HG02943 (cell line): ENCODE measurements around the gene PIR.

ENCODE experiments used
- ATAC-seq: cut with Tn5 transposase; IDR thresholded peaks from one replicate; pipeline ENCODE4 v1.9.1; 2021; ENCODE audit warnings: mild to moderate bottlenecking, low read depth, moderate library complexity; ENCODE audit not compliant: unreplicated experiment

Gene PIR

DNA sequence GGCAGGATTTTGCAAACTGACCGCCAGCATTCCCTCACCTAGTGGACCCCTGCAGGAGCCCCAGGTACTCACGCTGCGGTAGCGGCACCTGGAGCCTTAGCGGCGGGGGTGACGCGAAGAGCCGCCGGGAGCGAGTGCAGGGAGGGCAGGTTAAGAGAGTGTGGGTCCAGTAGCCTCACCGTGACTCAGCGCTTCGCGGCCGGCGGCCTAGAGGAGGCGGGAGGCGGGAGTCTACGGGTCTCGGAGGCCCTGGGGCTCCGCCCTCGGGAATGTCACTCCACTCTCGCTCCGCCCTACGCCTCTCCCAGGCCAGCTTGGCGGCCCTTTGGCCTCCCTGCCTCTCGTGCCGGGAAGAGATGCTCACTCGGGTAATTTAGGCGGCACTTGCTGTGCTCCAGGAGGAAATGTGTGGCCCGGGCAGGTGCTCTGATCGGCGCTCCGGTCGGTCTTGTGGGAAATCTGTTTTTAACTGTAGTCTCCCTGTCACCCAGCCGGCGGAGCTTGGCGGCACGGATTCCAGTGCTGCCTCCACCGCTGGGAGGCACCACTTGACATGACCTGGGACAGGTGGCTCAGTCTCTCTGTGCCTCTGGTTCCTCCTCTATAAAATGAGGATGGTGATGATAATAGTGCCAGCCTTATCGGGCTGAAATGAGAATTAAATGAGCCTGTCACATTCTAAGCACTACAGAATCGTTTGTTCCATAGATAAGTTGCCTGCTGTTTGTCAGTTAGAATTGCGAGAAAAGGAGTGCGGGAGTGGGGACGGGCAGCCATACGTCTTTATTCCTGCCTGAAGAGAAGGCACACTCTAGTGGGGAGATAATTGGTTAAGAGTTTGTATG, at the start of gene PIR:
Gene PIR, minus strand, starts transcription at position 216 of the 845 bp plus-strand sequence. CDS start 2,076 bp downstream, outside the sequence.
- ATAC-seq = peak; percentile 88

DNA sequence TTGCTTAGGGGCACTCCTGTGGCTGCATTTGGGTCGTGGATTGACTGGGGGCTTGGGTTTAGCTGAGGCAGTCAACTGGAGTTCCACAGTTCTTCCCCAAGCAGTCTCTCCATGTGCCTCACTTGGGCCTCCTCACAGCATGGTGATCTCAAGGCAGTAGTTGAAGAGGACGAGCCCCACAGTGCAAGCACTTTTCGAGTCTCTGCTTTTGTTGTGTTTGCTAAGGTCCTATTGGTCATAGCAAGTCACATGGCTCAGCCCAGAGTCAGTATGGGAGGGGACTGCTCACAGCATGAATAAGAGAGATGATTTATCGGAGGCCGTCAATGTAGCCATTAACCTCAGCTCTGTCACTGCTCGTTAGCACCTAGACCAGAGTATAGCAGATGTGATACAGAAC, 37.2 kb upstream of the PIR start:
- no peak for ATAC-seq

GRCh38 chrX:15529165-15529564, 36.0 kb upstream of the PIR start:
- ATAC-seq = no peak

DNA sequence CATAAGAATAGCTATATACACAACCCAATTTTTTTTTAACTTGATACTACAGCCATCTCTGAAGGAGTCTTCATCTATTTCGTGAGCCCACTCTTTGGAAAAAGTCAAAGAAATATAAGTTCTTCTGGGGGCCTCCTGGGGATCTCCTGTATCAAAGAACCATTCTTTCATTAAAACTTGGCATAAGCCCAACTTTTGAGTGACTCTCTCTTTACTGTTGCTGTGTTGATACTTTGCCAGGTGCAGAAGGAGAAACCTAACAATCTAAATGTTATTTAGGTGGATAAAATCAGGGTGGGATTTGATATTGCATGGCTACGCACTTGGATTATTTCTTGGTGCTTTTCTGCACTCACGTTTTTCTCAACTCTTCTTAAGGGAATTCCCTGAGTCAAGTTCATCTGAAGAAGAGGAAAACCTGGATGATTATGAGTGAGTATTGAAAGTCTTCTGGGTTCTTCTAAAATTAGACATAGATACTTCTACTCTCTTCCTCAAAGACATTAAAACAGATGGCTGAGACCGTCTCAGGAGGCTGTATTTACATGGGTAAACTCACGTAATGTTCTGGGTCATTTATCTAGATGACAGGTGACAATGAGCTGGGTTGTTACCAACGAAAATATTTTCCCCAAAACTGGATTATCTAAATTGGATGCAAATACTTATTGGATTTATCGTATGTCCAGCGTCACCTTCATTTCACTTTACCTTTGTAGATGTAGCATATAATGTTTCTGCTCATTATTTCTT, 32.7 kb upstream of the PIR start:
- ATAC-seq = no peak

GRCh38 chrX:15524417-15524816, 31.3 kb upstream of the PIR start:
- no peak for ATAC-seq

DNA sequence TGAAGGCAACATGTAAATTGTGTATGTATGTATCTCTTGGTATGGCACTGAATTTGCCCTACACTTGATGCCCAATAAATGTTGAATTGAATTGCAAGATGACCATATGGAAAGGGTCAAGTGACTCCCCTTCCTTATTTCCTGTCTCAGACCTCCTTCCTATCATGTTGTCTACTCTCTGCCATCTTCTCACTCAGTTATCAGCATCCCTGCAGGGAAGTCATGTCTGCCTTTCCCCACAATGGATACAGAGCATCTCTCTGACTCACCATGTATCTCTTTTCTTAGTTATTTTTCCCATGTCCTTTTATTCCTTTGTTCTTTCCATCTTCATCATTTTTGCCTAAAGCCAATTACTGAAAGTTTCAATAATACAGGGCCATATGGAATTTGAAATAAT, 30.0 kb upstream of the PIR start:
- no peak for ATAC-seq

- ATAC-seq = no peak
Measured at GRCh38 chrX:15522464-15522863, 29.3 kb upstream of the PIR start.

- ATAC-seq = no peak
Measured at GRCh38 chrX:15515931-15516330, 22.8 kb upstream of the PIR start.

DNA sequence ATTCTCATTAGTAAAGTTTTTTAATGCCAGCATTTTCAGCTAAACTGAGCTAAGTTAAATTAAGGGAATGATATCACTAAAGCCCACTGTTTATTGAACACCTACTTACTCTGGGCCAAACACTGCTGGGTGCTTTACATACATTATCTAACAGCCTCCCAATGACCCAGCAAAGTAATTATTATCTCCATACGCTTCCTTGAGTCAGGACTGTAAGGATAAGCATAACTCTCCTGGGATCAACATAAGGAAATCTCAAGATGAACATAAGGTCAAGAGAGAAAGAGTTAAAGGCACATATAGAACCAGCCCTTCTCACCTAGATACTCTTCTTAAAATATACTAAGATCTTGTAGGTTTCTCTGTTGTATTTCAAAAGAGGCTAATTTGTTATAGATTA, 21.1 kb upstream of the PIR start:
- no peak for ATAC-seq

DNA sequence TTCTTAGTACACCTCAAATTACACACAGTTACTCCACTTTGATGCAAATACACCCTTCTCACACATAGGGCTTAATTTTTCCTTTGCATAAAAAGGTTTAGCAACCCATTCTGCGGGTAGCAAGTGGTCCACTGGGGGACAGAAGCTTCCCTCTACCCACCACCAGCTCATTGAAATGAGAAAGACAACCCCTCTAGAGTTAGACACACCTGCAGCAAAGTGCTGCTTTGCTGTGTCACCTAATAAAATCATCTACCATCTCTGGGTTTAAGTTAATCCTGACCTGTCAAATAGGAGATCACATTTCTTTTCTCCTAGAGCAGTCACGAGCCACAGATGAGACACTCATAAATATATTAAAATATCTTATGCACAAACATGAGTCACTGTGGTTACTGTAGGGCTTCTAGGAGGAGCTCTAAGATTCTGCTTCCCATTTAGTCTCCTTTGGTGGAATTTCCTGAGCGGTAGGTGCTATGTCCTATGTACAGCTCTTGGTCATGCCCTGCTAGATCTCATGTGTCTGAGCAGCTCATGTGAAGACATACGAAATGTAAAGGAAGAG, 19.4 kb upstream of the PIR start:
- no peak for ATAC-seq

DNA sequence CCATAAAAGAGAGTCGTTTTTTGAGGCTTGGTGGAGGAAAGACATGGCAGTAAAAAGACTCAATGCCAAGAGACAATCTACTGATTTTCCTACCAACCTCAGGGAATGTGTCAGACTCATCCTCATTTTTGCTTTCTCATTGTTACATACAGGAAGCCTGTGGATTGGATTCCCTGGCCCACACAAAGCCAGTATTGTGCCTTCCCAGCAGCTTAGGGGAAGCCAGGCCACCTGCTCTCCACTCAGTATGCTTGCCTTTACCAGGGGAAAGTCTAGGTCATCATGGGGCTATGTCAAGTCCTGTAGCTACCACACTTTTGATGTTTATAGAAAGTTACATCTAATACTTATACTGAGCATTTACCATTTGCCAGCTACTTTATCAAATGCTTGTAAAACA, 18.4 kb upstream of the PIR start:
- no peak for ATAC-seq

GRCh38 chrX:15509845-15510244, 16.7 kb upstream of the PIR start:
- no peak for ATAC-seq

GRCh38 chrX:15507005-15507404, 13.9 kb upstream of the PIR start:
- no peak for ATAC-seq

- no peak for ATAC-seq
Measured at GRCh38 chrX:15505101-15505500, 12.0 kb upstream of the PIR start.

GRCh38 chrX:15504661-15505060, 11.5 kb upstream of the PIR start:
- no peak for ATAC-seq

DNA sequence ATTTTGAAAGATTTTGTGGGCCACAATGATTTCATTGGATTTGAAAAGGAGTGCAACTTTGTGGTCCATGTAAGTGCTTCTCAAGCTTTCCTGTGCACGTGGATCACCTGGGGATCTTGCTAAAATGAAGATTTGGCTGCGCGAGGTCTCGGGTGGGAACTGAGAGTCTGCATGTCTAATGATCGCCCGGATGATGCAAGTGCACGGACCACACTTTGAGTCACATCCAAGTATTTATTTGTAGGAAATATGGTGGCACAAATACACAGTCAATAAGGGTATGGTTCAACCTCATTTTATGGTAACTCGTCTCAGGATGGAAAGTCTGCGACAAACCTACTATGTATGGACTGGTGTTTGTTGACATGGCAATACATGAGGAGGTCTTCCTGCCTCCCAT, 8.4 kb upstream of the PIR start:
- no peak for ATAC-seq

GRCh38 chrX:15500497-15500966, 7.4 kb upstream of the PIR start, which contains the start of gene BMX:
TSS of gene BMX (plus strand) at chrX:15500807. CDS start at chrX:15508354, 7,547 bp downstream.
- no peak for ATAC-seq

DNA sequence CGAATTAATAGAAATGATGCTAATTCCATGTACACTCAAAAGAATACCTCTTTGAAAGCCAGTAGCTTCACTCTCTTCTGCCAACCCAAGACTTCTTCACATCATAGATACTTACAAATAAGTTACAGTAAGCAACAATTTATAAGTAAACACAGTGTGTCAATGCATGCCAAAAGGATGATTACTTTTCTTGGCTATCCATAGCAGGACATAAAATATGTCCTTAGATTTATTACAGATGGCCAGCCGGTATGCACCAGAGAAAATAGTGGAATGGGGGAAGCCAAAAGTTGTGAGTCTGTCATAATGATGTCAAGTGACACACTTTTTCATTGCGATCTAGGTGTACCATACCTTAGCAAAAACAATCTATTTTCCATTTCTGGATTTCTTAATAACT, 6.8 kb upstream of the PIR start:
- no peak for ATAC-seq

DNA sequence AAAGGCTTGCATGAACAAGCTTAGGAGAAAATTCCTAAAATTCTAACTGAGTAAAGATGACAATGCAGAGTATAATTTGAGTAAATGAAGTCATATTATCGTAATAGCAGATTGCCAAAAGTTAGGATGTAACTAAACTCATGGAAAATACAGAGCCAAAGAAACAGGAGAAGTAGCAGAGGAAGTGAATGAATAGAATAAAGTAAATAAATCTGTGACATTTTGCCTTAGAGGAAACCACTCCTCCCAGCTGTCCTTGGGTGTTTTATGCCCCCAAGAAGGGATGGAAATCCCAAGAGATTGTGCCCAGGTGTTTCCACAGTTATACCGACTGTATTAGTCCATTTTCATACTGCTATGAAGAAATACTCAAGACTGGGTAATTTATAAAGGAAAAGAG, 5.6 kb upstream of the PIR start:
- no peak for ATAC-seq

DNA sequence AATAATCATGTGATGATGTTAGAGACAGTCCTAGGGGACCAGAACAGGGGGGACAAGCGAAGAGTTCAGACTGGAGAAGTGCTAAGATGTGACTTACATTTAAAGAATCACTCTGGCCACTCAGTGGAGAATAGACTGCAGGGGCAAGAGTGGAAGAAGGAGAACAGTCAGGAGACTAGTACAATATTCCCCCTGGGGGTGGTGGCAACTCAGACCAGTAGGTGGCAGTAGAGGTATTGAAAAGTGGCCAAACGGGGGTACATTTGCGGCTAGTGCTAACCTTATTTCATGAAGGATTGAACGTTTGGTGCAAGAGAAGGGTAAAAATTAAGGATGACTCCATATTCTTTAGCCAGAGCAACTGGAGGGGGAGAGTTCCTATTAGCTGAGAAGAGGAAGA, 4.7 kb upstream of the PIR start:
- no peak for ATAC-seq

DNA sequence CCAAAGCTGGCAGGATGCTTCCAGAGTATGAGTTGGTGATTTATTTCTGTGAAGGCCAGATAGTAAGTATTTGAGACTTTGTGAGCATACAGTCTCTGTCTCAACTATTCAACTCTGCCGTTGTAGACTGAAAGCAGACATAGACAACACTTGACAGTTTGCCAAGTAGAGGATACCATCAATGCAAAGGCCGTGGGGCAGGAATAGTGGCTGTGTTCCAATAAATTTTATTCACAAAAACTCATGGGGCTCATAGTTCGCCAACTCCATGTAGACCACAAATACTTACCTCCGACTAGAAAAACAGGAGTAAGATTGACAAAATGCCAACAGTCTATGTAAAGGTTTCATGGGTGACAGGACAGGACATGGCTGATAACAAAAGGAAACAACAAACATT, 3.7 kb upstream of the PIR start:
- ATAC-seq = no peak
